Trophoblast cell (in vitro differentiated cells and primary cell): Measurements from ENCODE around the gene APEX1.

Source experiments
- DNase-seq, 2 donors: peaks; one replicate each; pipeline ENCODE4 v3.0.0-alpha.2; 2016
- H2AFZ ChIP-seq: 2 replicates; pipeline ENCODE4 v1.6.1; 2013; ENCODE audit warnings: low read length, moderate library complexity, mild to moderate bottlenecking; ENCODE audit not compliant: insufficient read depth, poor library complexity
- H2AK5ac ChIP-seq: 2 replicates; pipeline ENCODE4 v1.6.1; 2013; ENCODE audit warnings: mild to moderate bottlenecking, low read length
- H2BK120ac ChIP-seq: 2 replicates; pipeline ENCODE4 v1.6.1; 2013; ENCODE audit warnings: low read length, mild to moderate bottlenecking, moderate library complexity; ENCODE audit not compliant: insufficient read depth, poor library complexity
- H2BK12ac ChIP-seq: 2 replicates; pipeline ENCODE4 v1.6.1; 2013; ENCODE audit warnings: mild to moderate bottlenecking, low read length, moderate library complexity
- H2BK5ac ChIP-seq: 2 replicates; pipeline ENCODE4 v1.6.1; 2013; ENCODE audit warnings: low read length, low read depth, moderate library complexity, mild to moderate bottlenecking; ENCODE audit not compliant: poor library complexity
- H3K14ac ChIP-seq: 2 replicates; pipeline ENCODE4 v1.6.1; 2013; ENCODE audit warnings: mild to moderate bottlenecking, low read length
- H3K18ac ChIP-seq: 2 replicates; pipeline ENCODE4 v1.6.1; 2013; ENCODE audit warnings: mild to moderate bottlenecking, low read length
- H3K23ac ChIP-seq: 2 replicates; pipeline ENCODE4 v1.6.1; 2013; ENCODE audit warnings: low read length
- H3K27ac ChIP-seq: 2 replicates; pipeline ENCODE4 v1.5.1; 2013; ENCODE audit warnings: low read depth, mild to moderate bottlenecking, inconsistent platforms, low read length, moderate library complexity
- H3K27me3 ChIP-seq: 2 replicates; pipeline ENCODE4 v1.6.1; 2013; ENCODE audit warnings: inconsistent platforms, mild to moderate bottlenecking, low read length, moderate library complexity; ENCODE audit not compliant: insufficient read depth
- H3K36me3 ChIP-seq, 2 experiments: 1 replicate in 1 of 2; 2 replicates in 1 of 2; pipeline ENCODE4 v1.6.1; 2013; ENCODE audit warnings: low read length in 2 of 2, mild to moderate bottlenecking in 2 of 2, moderate library complexity in 1 of 2; ENCODE audit not compliant: insufficient read depth in 2 of 2, control insufficient read depth in 1 of 2
- H3K4ac ChIP-seq: 2 replicates; pipeline ENCODE4 v1.6.1; 2013; ENCODE audit warnings: low read depth, mild to moderate bottlenecking, low read length, moderate library complexity
- H3K4me1 ChIP-seq, 2 experiments: 1 replicate in 1 of 2; 2 replicates in 1 of 2; pipeline ENCODE4 v1.6.1; 2013; ENCODE audit warnings: low read length in 2 of 2, mild to moderate bottlenecking in 2 of 2, moderate library complexity in 1 of 2; ENCODE audit not compliant: insufficient read depth in 2 of 2, control insufficient read depth in 1 of 2
- H3K4me2 ChIP-seq: 2 replicates; pipeline ENCODE4 v1.6.1; 2013; ENCODE audit warnings: inconsistent platforms, mild to moderate bottlenecking, low read length, moderate library complexity
- H3K4me3 ChIP-seq: 2 replicates; pipeline ENCODE4 v1.5.1; 2013; ENCODE audit warnings: mild to moderate bottlenecking, low read depth, low read length, inconsistent platforms
- H3K79me1 ChIP-seq: one replicate; pipeline ENCODE4 v1.6.1; 2013; ENCODE audit warnings: low read length
- H3K79me2 ChIP-seq: 2 replicates; pipeline ENCODE4 v1.6.1; 2013; ENCODE audit warnings: low read length, mild to moderate bottlenecking; ENCODE audit not compliant: control insufficient read depth, insufficient read depth, poor library complexity
- H3K9ac ChIP-seq: 2 replicates; pipeline ENCODE4 v1.6.1; 2013; ENCODE audit warnings: mild to moderate bottlenecking, low read length
- H3K9me3 ChIP-seq: 2 replicates; pipeline ENCODE4 v1.6.1; 2013; ENCODE audit warnings: low read depth, mild to moderate bottlenecking, control low read depth, inconsistent platforms, low read length; ENCODE audit not compliant: insufficient read depth
- H4K12ac ChIP-seq: 2 replicates; pipeline ENCODE4 v1.6.1; 2013; ENCODE audit warnings: low read depth, mild to moderate bottlenecking, low read length, moderate library complexity
- H4K8ac ChIP-seq: 2 replicates; pipeline ENCODE4 v1.6.1; 2013; ENCODE audit warnings: low read depth, mild to moderate bottlenecking, low read length, moderate library complexity
- H4K91ac ChIP-seq: one replicate; pipeline ENCODE4 v1.6.1; 2013; ENCODE audit warnings: low read depth, mild to moderate bottlenecking, low read length, moderate library complexity
- WGBS: extraction: QIAGEN DNeasy Blood & Tissue Kit; methylation state at CpG from one replicate; pipeline ENCODE4 v1.1.7; 2013; ENCODE audit warnings: missing lambda C conversion rate; ENCODE audit not compliant: insufficient read length, insufficient coverage; ENCODE audit errors: extremely low coverage; 5-methylcytosine and 5-hydroxymethylcytosine counted together

APEX1 gene

GRCh38 chr14:20424851-20425250, 30.2 kb upstream of the APEX1 start:
- Histone ChIP-seq H2BK5ac (no peak overlapping the region), H3K18ac (no peak overlapping the region), H3K79me2 (no peaks in the 10 kb centered on the region), H3K27me3 (no peaks in the 10 kb centered on the region), H2AFZ (no peak overlapping the region), H4K8ac (no peak overlapping the region), H3K4me2 (no peak overlapping the region), H4K91ac (no peak overlapping the region), H2BK120ac (no peak overlapping the region), H3K4me1 (peaks cover 4 to 6% of the 10 kb centered on the region in 2 experiments), H3K23ac (no peak overlapping the region), H3K36me3 (no peaks in the 10 kb centered on the region), H3K9me3 (no peaks in the 10 kb centered on the region), H3K27ac (no peak overlapping the region), H3K4ac (no peak overlapping the region), H2BK12ac (no peak overlapping the region), H2AK5ac (no peak overlapping the region), H3K9ac (no peak overlapping the region), H3K14ac (no peak overlapping the region), H3K4me3 (no peak overlapping the region), H4K12ac (no peak overlapping the region), H3K79me1 (no peaks in the 10 kb centered on the region)
- no peak for DNase-seq
- no CpG with 5 or more reads among the region's 2 CpGs for WGBS

GRCh38 chr14:20427231-20428009, 27.6 kb upstream of the APEX1 start:
- no peaks in the 10 kb centered on the region for H3K79me1 ChIP-seq
- no peak overlapping the region for H3K14ac ChIP-seq
- H2BK5ac ChIP-seq = no peak overlapping the region
- peak in 1 of 2 donors; percentile 33 for DNase-seq
- peak overlapping the region; percentile 49 for H2AK5ac ChIP-seq
- no peak overlapping the region for H3K18ac ChIP-seq
- H4K91ac ChIP-seq = no peak overlapping the region
- H3K79me2 ChIP-seq = no peaks in the 10 kb centered on the region
- H2BK12ac ChIP-seq = peak overlapping the region; percentile 8
- no peak overlapping the region for H3K4me2 ChIP-seq
- no peak overlapping the region for H2BK120ac ChIP-seq
- peak overlapping the region; percentile 27 for H4K8ac ChIP-seq
- peaks cover 3% of the 10 kb centered on the region for H3K9me3 ChIP-seq
- no peak overlapping the region for H3K4me3 ChIP-seq
- no peaks in the 10 kb centered on the region for H3K36me3 ChIP-seq
- H3K9ac ChIP-seq = no peak overlapping the region
- WGBS = no CpG with 5 or more reads among the region's 5 CpGs
- peaks cover 4 to 6% of the 10 kb centered on the region in 2 experiments for H3K4me1 ChIP-seq
- no peak overlapping the region for H3K27ac ChIP-seq
- no peak overlapping the region for H3K23ac ChIP-seq
- H4K12ac ChIP-seq = peak overlapping the region; percentile 12
- no peak overlapping the region for H3K4ac ChIP-seq
- H3K27me3 ChIP-seq = no peaks in the 10 kb centered on the region
- no peak overlapping the region for H2AFZ ChIP-seq

- Histone ChIP-seq H3K4me2 (no peak overlapping the region), H3K23ac (no peak overlapping the region), H2AK5ac (peak overlapping the region; percentile 49), H3K4ac (no peak overlapping the region), H3K14ac (no peak overlapping the region), H2BK120ac (no peak overlapping the region), H4K91ac (no peak overlapping the region), H2BK12ac (peak overlapping the region; percentile 8), H3K4me1 (peaks cover 4 to 6% of the 10 kb centered on the region in 2 experiments), H3K27ac (no peak overlapping the region), H3K79me2 (no peaks in the 10 kb centered on the region), H3K27me3 (no peaks in the 10 kb centered on the region), H3K9me3 (peaks cover 3% of the 10 kb centered on the region), H3K4me3 (no peak overlapping the region), H3K9ac (no peak overlapping the region), H3K79me1 (no peaks in the 10 kb centered on the region), H3K18ac (no peak overlapping the region), H4K8ac (peak overlapping the region; percentile 27), H2BK5ac (no peak overlapping the region), H4K12ac (peak overlapping the region; percentile 12), H2AFZ (no peak overlapping the region), H3K36me3 (no peaks in the 10 kb centered on the region)
- no CpG with 5 or more reads among the region's 5 CpGs for WGBS
- no peak for DNase-seq
Measured at GRCh38 chr14:20428010-20428365, 27.0 kb upstream of the APEX1 start.

- no peaks in the 10 kb centered on the region for H3K36me3 ChIP-seq
- no peak overlapping the region for H4K12ac ChIP-seq
- H2BK120ac ChIP-seq = no peak overlapping the region
- no peak overlapping the region for H3K4me3 ChIP-seq
- WGBS = no CpG with 5 or more reads among the region's 5 CpGs
- H3K9ac ChIP-seq = no peak overlapping the region
- H3K79me2 ChIP-seq = no peaks in the 10 kb centered on the region
- H2AK5ac ChIP-seq = no peak overlapping the region
- H3K27ac ChIP-seq = no peak overlapping the region
- no peak overlapping the region for H3K4ac ChIP-seq
- no peak overlapping the region for H2AFZ ChIP-seq
- peaks cover 3% of the 10 kb centered on the region for H3K9me3 ChIP-seq
- no peak overlapping the region for H3K18ac ChIP-seq
- H4K8ac ChIP-seq = no peak overlapping the region
- no peaks in the 10 kb centered on the region for H3K79me1 ChIP-seq
- no peaks in the 10 kb centered on the region for H3K27me3 ChIP-seq
- H3K4me1 ChIP-seq = peaks cover 4 to 6% of the 10 kb centered on the region in 2 experiments
- DNase-seq = no peak
- no peak overlapping the region for H4K91ac ChIP-seq
- H3K23ac ChIP-seq = no peak overlapping the region
- H2BK5ac ChIP-seq = no peak overlapping the region
- H2BK12ac ChIP-seq = no peak overlapping the region
- no peak overlapping the region for H3K4me2 ChIP-seq
- H3K14ac ChIP-seq = no peak overlapping the region
Measured at GRCh38 chr14:20428802-20429201, 26.2 kb upstream of the APEX1 start.
